Uterus (tissue), 4 donors: ENCODE results near the gene SLC22A23. TPM values are rescaled to one million over a fixed set of nuclear protein-coding genes. Genes with fewer than 3 reads are reported as not detected.

Source experiments
- DNase-seq, 2 donors: peaks; one replicate each; pipeline ENCODE4 v3.0.0-alpha.2; 2019 to 2020
- H3K27ac ChIP-seq, 2 donors: fragments of 200-600 bp; sonication (generic); 1 replicate in 1 of 2; 2 replicates in 1 of 2; pipeline ENCODE4 v1.5.1; 2016 to 2018
- H3K27me3 ChIP-seq, 2 donors: fragments of 200-600 bp; sonication (generic); one replicate each; pipeline ENCODE4 v1.5.1; 2018 to 2019; ENCODE audit warnings: control low read depth in 1 of 2
- H3K36me3 ChIP-seq, 2 donors: fragments of 200-600 bp; sonication (generic); one replicate each; pipeline ENCODE4 v1.5.1; 2019; ENCODE audit warnings: control low read depth in 1 of 2
- H3K4me1 ChIP-seq, 2 donors: fragments of 200-600 bp; sonication (generic); one replicate each; pipeline ENCODE4 v1.5.1; 2018 to 2019; ENCODE audit warnings: control low read depth in 1 of 2
- H3K4me3 ChIP-seq, 2 donors: fragments of 200-600 bp; sonication (generic); 1 replicate in 1 of 2; 2 replicates in 1 of 2; pipeline ENCODE4 v1.5.1; 2018 to 2019; ENCODE audit warnings: mild to moderate bottlenecking in 1 of 2
- H3K9me3 ChIP-seq, 2 donors: fragments of 200-600 bp; sonication (generic); one replicate each; pipeline ENCODE4 v1.5.1; 2019; ENCODE audit warnings: control low read depth in 1 of 2
- POLR2A ChIP-seq, 2 donors: fragments of 450-650 bp; IDR thresholded peaks; one replicate each; pipeline ENCODE4 v1.6.1; 2016; ENCODE audit warnings: antibody characterized with exemption in 2 of 2, mild to moderate bottlenecking in 1 of 2, moderate library complexity in 1 of 2
- intact Hi-C: fragments of 100-400 bp; cut with DNase I; formaldehyde crosslinking; loops from one replicate; pipeline ENCODE4 v1.15.1; 2023; ENCODE audit warnings: low total_unique reads
- total RNA-seq, 4 donors: library from RNA; depleted of rRNA in 3 of 4; stranded (reverse); fragments of >200 nt in 3 of 4; gene quantifications; one replicate each; pipeline versions ENCODE4 v1.1.0 to v1.2.4, GENCODE V29; 2014 to 2023
- TF ChIP-seq, protein P1 (sequence below), 4 experiments: fragments of 200-600 bp in 2 of 4; fragments of 450-650 bp in 2 of 4; sonication (generic) in 2 of 4; IDR thresholded peaks; one replicate each; pipeline ENCODE4 v1.5.1; 2016 to 2019; ENCODE audit warnings: antibody characterized with exemption in 4 of 4, mild to moderate bottlenecking in 2 of 4, moderate library complexity in 1 of 4
- donor health status: DM: yes; HTN: yes; CAD: no.

Gene SLC22A23
- total RNA-seq, 4 donors from 2014 or later, result 5.4 to 27.6 (median 9.7) TPM

DNA sequence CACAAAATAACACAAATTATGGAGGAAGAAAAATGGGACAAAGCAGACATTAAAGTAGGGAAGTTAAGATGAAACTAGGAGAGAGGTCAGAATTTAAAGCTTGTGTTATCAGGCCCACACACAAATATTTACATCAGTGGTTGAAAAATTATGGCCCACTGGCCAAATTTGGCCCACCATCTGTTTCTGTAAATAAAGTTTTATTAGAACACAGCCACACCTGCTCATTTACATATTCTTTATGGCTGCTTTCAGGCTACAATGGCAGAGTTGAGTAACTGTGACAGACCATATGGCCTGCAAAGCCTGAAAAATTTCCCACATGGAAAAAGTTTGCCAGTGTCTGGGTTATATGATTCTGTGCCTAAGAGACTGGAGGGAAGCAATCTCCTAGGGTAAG, 49.0 kb downstream of the SLC22A23 start:
- Histone ChIP-seq H3K4me3 (no peak overlapping the region), H3K27me3 (no peaks in the 10 kb centered on the region), H3K27ac (no peak overlapping the region), H3K4me1 (no peaks in the 10 kb centered on the region), H3K9me3 (no peaks in the 10 kb centered on the region), H3K36me3 (no peaks in the 10 kb centered on the region)
- no peak for TF ChIP-seq POLR2A (IDR thresholded peaks at IDR 0.05)
- TF ChIP-seq, protein P1, sequence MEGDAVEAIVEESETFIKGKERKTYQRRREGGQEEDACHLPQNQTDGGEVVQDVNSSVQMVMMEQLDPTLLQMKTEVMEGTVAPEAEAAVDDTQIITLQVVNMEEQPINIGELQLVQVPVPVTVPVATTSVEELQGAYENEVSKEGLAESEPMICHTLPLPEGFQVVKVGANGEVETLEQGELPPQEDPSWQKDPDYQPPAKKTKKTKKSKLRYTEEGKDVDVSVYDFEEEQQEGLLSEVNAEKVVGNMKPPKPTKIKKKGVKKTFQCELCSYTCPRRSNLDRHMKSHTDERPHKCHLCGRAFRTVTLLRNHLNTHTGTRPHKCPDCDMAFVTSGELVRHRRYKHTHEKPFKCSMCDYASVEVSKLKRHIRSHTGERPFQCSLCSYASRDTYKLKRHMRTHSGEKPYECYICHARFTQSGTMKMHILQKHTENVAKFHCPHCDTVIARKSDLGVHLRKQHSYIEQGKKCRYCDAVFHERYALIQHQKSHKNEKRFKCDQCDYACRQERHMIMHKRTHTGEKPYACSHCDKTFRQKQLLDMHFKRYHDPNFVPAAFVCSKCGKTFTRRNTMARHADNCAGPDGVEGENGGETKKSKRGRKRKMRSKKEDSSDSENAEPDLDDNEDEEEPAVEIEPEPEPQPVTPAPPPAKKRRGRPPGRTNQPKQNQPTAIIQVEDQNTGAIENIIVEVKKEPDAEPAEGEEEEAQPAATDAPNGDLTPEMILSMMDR (IDR thresholded peaks at IDR 0.05), result no peak
- intact Hi-C loops, result no loop called here
- DNase-seq, result no peak

DNA sequence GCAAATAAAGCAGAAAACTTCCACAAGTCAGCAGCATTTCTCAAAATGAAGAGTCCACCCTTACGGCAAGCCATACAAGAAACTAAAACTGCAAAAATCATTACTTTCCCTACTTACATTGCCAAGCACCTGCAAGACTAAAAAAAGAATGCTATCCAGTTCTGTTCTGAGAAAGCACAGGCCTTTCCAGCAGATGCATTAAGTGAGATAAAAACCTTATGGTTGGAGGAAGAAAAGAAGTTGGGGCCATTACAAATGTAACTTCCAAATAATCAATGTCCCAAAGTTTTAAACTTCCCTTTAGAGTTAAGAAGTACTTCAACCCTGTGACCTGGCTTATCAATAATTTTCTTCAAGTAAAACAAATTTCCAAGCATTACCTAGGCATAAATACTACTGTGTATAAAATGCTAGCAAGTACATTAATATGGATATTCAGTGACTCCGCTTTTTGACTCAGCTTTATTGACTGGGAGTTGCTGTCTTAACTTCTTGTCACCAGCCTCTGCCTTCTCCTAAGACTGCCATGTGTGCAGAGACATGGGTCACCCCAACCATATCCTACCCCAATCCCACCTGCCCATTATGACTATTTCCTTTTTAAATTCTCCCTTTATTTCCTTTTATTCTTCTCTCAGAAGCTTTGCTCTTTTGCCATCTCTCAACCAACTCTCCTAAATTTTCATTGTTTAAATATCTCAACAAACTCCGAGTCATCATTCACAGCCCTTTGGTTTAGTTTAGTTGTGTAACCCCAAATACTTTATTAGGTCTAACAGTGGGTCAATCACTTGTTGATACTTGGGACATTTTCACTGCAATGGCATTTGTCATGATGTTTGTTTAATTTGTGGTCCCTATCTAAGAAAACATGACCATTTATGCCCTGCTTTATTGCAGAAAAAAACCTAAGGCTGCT, 49.7 kb downstream of the SLC22A23 start:
- intact Hi-C loops, result no loop called here
- H3K4me3 ChIP-seq, result no peak overlapping the region
- H3K27ac ChIP-seq, result no peak overlapping the region
- H3K27me3 ChIP-seq, result no peaks in the 10 kb centered on the region
- no peak for TF ChIP-seq POLR2A (IDR thresholded peaks at IDR 0.05)
- TF ChIP-seq, protein P1 (IDR thresholded peaks at IDR 0.05), result no peak
- no peak for DNase-seq
- H3K4me1 ChIP-seq, result peaks cover 0 to 4% of the 10 kb centered on the region in 2 donors
- no peaks in the 10 kb centered on the region for H3K9me3 ChIP-seq
- no peaks in the 10 kb centered on the region for H3K36me3 ChIP-seq

DNA sequence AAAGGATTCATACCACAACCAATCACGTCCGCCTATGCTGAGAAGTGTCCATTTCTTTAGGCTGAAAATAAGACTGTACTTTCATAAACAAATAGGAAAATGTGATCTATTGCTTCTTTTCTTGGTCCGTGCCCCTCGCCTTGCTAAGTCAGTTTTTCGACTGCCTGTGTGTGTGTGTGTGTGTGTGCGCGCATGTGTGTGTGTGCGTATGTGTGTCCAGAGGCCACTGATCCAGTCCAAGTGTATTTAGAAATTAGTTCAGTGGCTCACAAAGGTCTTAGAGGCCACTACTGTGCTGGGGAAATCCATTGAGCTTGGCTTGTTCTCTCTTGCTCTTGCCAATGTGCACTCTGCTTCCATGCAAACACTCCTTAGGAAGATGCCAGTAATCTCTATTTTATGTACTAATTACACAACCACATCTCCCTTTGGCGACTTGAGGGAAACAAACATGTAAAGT, 50.5 kb downstream of the SLC22A23 start:
- no peak for TF ChIP-seq POLR2A (IDR thresholded peaks at IDR 0.05)
- TF ChIP-seq, protein P1 (IDR thresholded peaks at IDR 0.05), result no peak
- no peak overlapping the region for H3K27ac ChIP-seq
- no peaks in the 10 kb centered on the region for H3K36me3 ChIP-seq
- H3K4me1 ChIP-seq, result peaks cover 0 to 4% of the 10 kb centered on the region in 2 donors
- intact Hi-C loops, result no loop called here
- H3K27me3 ChIP-seq, result no peaks in the 10 kb centered on the region
- DNase-seq, result no peak
- no peak overlapping the region for H3K4me3 ChIP-seq
- no peaks in the 10 kb centered on the region for H3K9me3 ChIP-seq

- TF ChIP-seq, protein P1 (IDR thresholded peaks at IDR 0.05), result no peak
- no peak for TF ChIP-seq POLR2A (IDR thresholded peaks at IDR 0.05)
- no peak for DNase-seq
- peaks cover 0 to 4% of the 10 kb centered on the region in 2 donors for H3K4me1 ChIP-seq
- no peaks in the 10 kb centered on the region for H3K27me3 ChIP-seq
- intact Hi-C loops, result no loop called here
- no peaks in the 10 kb centered on the region for H3K9me3 ChIP-seq
- H3K36me3 ChIP-seq, result no peaks in the 10 kb centered on the region
- no peak overlapping the region for H3K4me3 ChIP-seq
- H3K27ac ChIP-seq, result no peak overlapping the region
Observed at GRCh38 chr6:3405679-3406078, 51.2 kb downstream of the SLC22A23 start.

GRCh38 chr6:3405182-3405518, 51.7 kb downstream of the SLC22A23 start:
- Histone ChIP-seq H3K27ac (no peak overlapping the region), H3K4me1 (peaks cover 0 to 4% of the 10 kb centered on the region in 2 donors), H3K36me3 (no peaks in the 10 kb centered on the region), H3K4me3 (no peak overlapping the region), H3K27me3 (no peaks in the 10 kb centered on the region), H3K9me3 (no peaks in the 10 kb centered on the region)
- DNase-seq, result no peak
- intact Hi-C loops, result no loop called here
- TF ChIP-seq POLR2A (IDR thresholded peaks at IDR 0.05), result no peak
- TF ChIP-seq, protein P1 (IDR thresholded peaks at IDR 0.05), result no peak
